Adrenal gland (tissue), 12 donors: ENCODE data around the gene ETV7. TPM values are rescaled to one million over a fixed set of nuclear protein-coding genes. Genes with fewer than 3 reads are reported as not detected.

Source experiments
- DNase-seq, 7 donors: peaks; one replicate each; pipeline ENCODE4 v3.0.0-alpha.2; 2019 to 2020
- H3K27ac ChIP-seq, 5 donors: fragments of 200-600 bp; sonication (generic) in 4 of 5; 1 replicate in 3 of 5; 2 replicates in 2 of 5; pipeline versions ENCODE4 v1.5.1 to v1.8.0; 2016 to 2020; ENCODE audit warnings: mild to moderate bottlenecking in 1 of 5
- H3K27me3 ChIP-seq: fragments of 200-600 bp; 2 replicates; pipeline ENCODE4 v1.8.0; 2021
- H3K36me3 ChIP-seq, 2 donors: fragments of 200-600 bp; replicated peaks in 1 of 2; 1 replicate in 1 of 2; 2 replicates in 1 of 2; pipeline versions ENCODE4 v1.5.1 to v1.8.0; 2018 to 2022
- H3K4me1 ChIP-seq, 2 donors: fragments of 200-600 bp; replicated peaks in 1 of 2; 1 replicate in 1 of 2; 2 replicates in 1 of 2; pipeline versions ENCODE4 v1.5.1 to v1.8.0; 2018 to 2021
- H3K4me3 ChIP-seq, 4 donors: fragments of 200-600 bp; sonication (generic) in 3 of 4; one replicate each; pipeline ENCODE4 v1.5.1; 2016 to 2018
- H3K9me3 ChIP-seq, 3 donors: fragments of 200-600 bp; sonication (generic) in 1 of 3; replicated peaks in 1 of 3; 1 replicate in 2 of 3; 2 replicates in 1 of 3; pipeline versions ENCODE4 v1.5.1 to v1.8.0; 2016 to 2021
- POLR2A ChIP-seq, 2 donors: fragments of 450-650 bp; IDR thresholded peaks; one replicate each; pipeline ENCODE4 v1.6.1; 2017; ENCODE audit warnings: antibody characterized with exemption in 2 of 2, mild to moderate bottlenecking in 2 of 2, moderate library complexity in 1 of 2
- WGBS, 4 donors: extraction: QIAGEN DNeasy Blood & Tissue Kit in 2 of 4; methylation state at CpG; one replicate each; pipeline versions ENCODE4 v1.1.5 to v1.1.7; 2013 to 2017; 5-methylcytosine and 5-hydroxymethylcytosine counted together
- intact Hi-C, 2 donors: fragments of 100-400 bp; cut with DNase I; formaldehyde crosslinking; loops; one replicate each; pipeline versions ENCODE4 v1.14.1 to v1.15.0; 2022 to 2023
- polyA plus RNA-seq, 3 donors: library from polyadenylated mRNA; stranded (reverse); fragments of 200-250 nt in 2 of 3; fragments of 350-450 nt in 1 of 3; fragmentation: Illumina TruSeq in 1 of 3; extraction: RNeasy Lipid Tissue Mini Kit (QIAGEN cat#74804) in 1 of 3; gene quantifications; one replicate each; pipeline ENCODE4 v1.2.3, GENCODE V29; 2013 to 2014
- total RNA-seq, 9 donors: library from RNA; depleted of rRNA in 4 of 9; stranded (reverse); fragments of >200 nt in 4 of 9; fragments of 120-200 nt in 1 of 9; fragmentation: NEBNext Ultra II Directional in 1 of 9; extraction: Animal tissue kit (Norgen Biotek cat#: 25700) in 1 of 9; gene quantifications; one replicate each; pipeline versions ENCODE4 v1.1.0 to v1.2.4, GENCODE V29; 2013 to 2023
- TF ChIP-seq, protein P1 (sequence below), 6 experiments: fragments of 450-650 bp in 4 of 6; fragments of 200-600 bp in 2 of 6; sonication (generic) in 1 of 6; IDR thresholded peaks; 1 replicate in 5 of 6; 2 replicates in 1 of 6; pipeline versions ENCODE4 v1.5.1 to v1.8.0; 2016 to 2021; ENCODE audit warnings: antibody characterized with exemption in 6 of 6, mild to moderate bottlenecking in 2 of 6, moderate library complexity in 1 of 6
- donor health status: healthy with polysubstance abuse.
- donor health status: Bipolar disorder and iron deficiency.
- donor health status: DM: yes; HTN: yes; CAD: no.
- donor health status: DM: no; HTN: no; CAD: no.
- donor health status: DM: no; HTN: no; CAD: no.
- donor health status: DM: yes; HTN: yes; CAD: no.

ETV7 gene
- total and polyA plus RNA-seq, 12 donors = 0.28 to 6.0 (median 2.3) TPM; not detected in 1

DNA sequence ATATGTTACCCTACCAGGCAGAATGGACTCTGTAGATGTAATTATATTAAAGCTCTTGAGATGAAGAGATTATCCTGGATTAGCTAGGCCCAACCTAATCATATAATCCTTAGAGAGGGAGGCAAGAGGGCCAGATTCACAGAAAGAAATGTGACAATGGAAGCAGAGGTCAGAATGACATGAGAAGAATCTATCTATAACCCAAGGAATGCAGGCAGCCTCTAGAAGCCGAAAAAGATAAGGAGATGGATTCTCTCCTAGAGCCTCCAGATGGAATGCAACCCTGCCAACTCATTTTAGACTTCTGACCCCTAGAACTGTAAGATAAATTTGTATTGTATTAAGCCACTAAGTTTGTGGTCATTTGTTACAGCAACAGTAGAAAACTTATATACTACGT lies 42.9 kb upstream of the ETV7 start:
- H3K27me3 ChIP-seq = no peaks in the 10 kb centered on the region
- TF ChIP-seq POLR2A (IDR thresholded peaks at IDR 0.05) = no peak
- TF ChIP-seq, protein P1, sequence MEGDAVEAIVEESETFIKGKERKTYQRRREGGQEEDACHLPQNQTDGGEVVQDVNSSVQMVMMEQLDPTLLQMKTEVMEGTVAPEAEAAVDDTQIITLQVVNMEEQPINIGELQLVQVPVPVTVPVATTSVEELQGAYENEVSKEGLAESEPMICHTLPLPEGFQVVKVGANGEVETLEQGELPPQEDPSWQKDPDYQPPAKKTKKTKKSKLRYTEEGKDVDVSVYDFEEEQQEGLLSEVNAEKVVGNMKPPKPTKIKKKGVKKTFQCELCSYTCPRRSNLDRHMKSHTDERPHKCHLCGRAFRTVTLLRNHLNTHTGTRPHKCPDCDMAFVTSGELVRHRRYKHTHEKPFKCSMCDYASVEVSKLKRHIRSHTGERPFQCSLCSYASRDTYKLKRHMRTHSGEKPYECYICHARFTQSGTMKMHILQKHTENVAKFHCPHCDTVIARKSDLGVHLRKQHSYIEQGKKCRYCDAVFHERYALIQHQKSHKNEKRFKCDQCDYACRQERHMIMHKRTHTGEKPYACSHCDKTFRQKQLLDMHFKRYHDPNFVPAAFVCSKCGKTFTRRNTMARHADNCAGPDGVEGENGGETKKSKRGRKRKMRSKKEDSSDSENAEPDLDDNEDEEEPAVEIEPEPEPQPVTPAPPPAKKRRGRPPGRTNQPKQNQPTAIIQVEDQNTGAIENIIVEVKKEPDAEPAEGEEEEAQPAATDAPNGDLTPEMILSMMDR (IDR thresholded peaks at IDR 0.05) = no peak
- no peaks in the 10 kb centered on the region for H3K36me3 ChIP-seq
- intact Hi-C loops = no loop called here
- 61 to 73% (median 71%) methylated on average over 2 of the region's 2 CpGs for WGBS, 4 donors
- H3K27ac ChIP-seq = no peak overlapping the region
- H3K4me1 ChIP-seq = no peaks in the 10 kb centered on the region
- DNase-seq = no peak
- H3K9me3 ChIP-seq = no peaks in the 10 kb centered on the region
- H3K4me3 ChIP-seq = no peak overlapping the region

DNA sequence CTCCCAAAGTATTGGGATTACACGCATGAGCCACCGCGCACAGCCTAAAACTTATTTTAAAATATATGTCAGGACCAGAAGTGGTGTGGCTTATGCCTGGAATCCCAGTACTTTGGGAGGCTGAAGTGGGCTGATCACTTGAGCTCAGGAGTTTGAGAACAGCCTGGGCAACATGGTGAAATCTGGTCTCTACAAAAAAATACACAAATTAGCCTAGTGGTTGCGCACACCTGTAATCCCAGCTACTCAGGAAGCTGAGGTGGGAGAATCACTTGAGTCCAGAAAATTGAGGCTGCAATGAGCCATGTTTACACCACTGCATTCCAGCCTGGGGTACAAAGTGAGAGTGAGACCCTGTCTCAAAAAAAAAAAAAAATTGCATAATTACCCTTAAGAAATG lies 41.4 kb upstream of the ETV7 start:
- Histone ChIP-seq H3K27me3 (no peaks in the 10 kb centered on the region), H3K9me3 (no peaks in the 10 kb centered on the region), H3K36me3 (no peaks in the 10 kb centered on the region), H3K4me3 (no peak overlapping the region), H3K27ac (no peak overlapping the region), H3K4me1 (peaks cover 0 to 2% of the 10 kb centered on the region in 2 donors)
- no peak for DNase-seq
- TF ChIP-seq POLR2A (IDR thresholded peaks at IDR 0.05) = no peak
- TF ChIP-seq, protein P1 (IDR thresholded peaks at IDR 0.05) = peak in 4 of 6 experiments; percentile 10 to 66 (median 32)
- intact Hi-C loops = loop anchor here in 1 of 2 donors (10.0 kb wide), 2 partner anchors 146 to 296 kb away; no protein-coding TSS in a partner anchor
- 39 to 98% (median 80%) methylated on average over 4 of the region's 4 CpGs for WGBS, 4 donors

DNA sequence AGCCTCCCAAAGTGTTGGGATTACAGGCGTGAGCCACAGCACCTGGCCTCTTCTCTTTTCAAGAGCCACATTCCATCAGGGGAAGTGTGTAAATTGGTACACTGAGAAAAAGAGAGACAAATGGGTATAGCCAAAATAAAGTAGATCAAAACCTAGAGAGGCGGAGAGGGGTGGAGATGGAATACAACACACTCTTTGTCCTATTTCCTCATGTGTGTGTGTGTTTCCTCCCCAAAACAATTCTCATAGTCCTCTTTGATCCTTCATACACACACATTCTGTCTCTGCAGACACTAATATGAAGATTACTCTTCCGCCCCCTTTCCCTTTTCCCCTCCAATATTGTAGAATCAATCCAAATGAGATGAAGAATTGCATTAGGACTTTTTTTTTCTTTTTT lies 39.2 kb upstream of the ETV7 start:
- Histone ChIP-seq H3K4me3 (no peak overlapping the region), H3K9me3 (no peaks in the 10 kb centered on the region), H3K27me3 (no peaks in the 10 kb centered on the region), H3K4me1 (peaks cover 0 to 10% of the 10 kb centered on the region in 2 donors), H3K36me3 (no peaks in the 10 kb centered on the region), H3K27ac (no peak overlapping the region)
- TF ChIP-seq, protein P1 (IDR thresholded peaks at IDR 0.05) = no peak
- no peak for TF ChIP-seq POLR2A (IDR thresholded peaks at IDR 0.05)
- no peak for DNase-seq
- WGBS, 4 donors = 81 to 93% (median 89%) methylated on average over 3 of the region's 3 CpGs
- intact Hi-C loops = loop anchor here in 1 of 2 donors (10.0 kb wide), 2 partner anchors 148 to 298 kb away; no protein-coding TSS in a partner anchor

DNA sequence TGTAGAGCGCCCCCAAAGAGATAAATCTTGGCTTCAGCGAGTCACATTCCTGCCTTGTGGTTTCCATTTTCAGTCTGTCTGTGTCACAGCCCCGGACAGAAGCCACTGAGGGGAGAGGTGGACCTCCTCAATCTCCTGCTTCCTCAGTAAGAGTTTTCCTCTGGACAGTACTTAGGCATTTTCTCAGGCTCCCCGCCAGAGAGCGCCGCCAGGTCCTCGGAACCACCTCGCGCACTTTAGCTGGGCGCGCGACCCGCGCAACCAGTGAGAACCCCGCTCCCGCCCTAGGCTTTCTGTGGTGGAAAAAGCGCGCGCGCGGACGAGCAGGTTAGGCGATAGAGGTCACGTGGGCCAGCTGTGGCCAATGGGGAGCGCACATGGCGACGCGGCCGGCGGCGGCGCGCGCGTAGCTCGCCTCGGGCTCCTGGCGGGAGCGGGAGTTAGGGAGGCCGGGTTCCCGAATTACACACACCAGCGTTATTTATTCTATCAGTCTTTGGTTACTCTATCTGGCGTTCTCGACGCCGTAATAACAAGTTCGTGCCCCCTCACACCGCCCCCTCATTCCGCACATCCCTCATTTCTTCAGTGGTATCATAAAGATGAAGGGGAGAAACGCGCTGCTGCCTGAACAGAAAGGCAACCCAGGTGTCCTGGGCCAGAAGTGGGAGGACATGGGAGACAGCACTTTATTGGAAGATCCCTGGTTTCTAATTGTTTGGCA lies 35.8 kb upstream of the ETV7 start:
- H3K27me3 ChIP-seq = no peaks in the 10 kb centered on the region
- H3K4me3 ChIP-seq = peak overlapping the region in 2 of 4 donors; percentile 44 to 70
- TF ChIP-seq, protein P1 (IDR thresholded peaks at IDR 0.05) = peak; percentile 20 to 75 (median 69)
- TF ChIP-seq POLR2A (IDR thresholded peaks at IDR 0.05) = peak; percentile 60 to 73
- no peaks in the 10 kb centered on the region for H3K9me3 ChIP-seq
- H3K27ac ChIP-seq = peak overlapping the region in 4 of 5 donors; percentile 40 to 84 (median 73)
- peak; percentile 98 to 100 (median 99) for DNase-seq
- WGBS, 4 donors = 1% methylated on average over 39 to 51 of the region's 51 CpGs
- H3K36me3 ChIP-seq = no peaks in the 10 kb centered on the region
- peaks cover 0 to 10% of the 10 kb centered on the region in 2 donors for H3K4me1 ChIP-seq
- intact Hi-C loops = loop anchor here in 1 of 2 donors (10.0 kb wide), 2 partner anchors 152 to 302 kb away; no protein-coding TSS in a partner anchor
